GM10847 (cell line): ENCODE data around the gene ZNF80.

Experiments
- POLR2A ChIP-seq: IDR thresholded peaks from 2 replicates; pipeline ENCODE4 v1.6.1; 2011; ENCODE audit not compliant: insufficient read length; ENCODE audit errors: extremely low read depth

Gene ZNF80

DNA sequence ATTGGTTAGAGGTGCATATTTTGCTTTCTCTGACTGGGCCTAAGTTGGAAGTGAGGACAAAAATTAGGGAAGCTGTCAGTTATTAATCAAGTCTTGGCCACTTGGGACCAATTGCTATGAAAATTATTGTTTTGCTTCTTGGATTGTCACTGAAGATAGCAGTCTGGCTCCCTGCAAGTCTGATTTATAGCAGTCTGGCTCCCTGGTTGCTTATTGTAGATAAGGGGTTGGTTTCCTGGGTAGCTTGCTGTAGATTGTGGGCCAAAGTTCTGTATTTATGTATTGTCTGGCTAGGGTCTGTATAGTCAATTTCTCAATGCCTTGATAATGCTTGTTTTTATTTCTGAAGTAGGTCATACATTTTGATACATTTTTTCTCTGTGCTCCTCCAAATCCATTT lies 45.2 kb downstream of the ZNF80 start:
- no peak for TF ChIP-seq POLR2A

DNA sequence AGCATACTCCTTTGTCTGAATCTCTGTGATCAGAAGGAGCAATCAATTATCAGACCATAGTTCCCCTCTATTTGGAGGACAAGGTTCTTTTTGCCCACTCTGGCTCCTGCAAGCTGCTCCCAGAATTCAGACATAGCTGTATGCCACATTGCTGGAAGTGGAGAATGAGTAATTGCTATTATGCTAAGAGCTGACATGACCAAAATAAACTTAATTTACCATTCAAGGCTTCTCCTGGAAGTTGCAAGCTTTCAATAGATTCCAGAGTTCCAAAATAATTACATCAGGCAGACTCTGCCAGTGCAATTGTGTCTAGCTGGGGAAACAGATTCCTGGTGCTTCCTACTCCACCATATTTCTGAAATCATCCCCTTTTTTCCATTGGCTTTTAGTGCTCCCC lies 50.9 kb downstream of the ZNF80 start:
- no peak for TF ChIP-seq POLR2A
